Cardiac muscle cell (in vitro differentiated cells and primary cell): ENCODE measurements around the gene ABTB2. TPM values are rescaled to one million over a fixed set of nuclear protein-coding genes. Genes with fewer than 3 reads are reported as not detected.

Experiments used
- DNase-seq, 2 donors: peaks; one replicate each; pipeline versions ENCODE4 v3.0.0 to v3.0.0-alpha.2; 2010 to 2017; ENCODE audit warnings: low read depth in 1 of 2, low spot score in 1 of 2
- H3K27ac ChIP-seq: fragments of 200-600 bp; sonication (generic); 2 replicates; pipeline ENCODE4 v1.5.1; 2016
- H3K27me3 ChIP-seq: fragments of 200-600 bp; sonication (generic); 2 replicates; pipeline ENCODE4 v1.6.0; 2016; ENCODE audit warnings: control low read depth
- H3K36me3 ChIP-seq: fragments of 200-600 bp; sonication (generic); 2 replicates; pipeline ENCODE4 v1.5.1; 2016; ENCODE audit warnings: control low read depth
- H3K4me1 ChIP-seq: fragments of 200-600 bp; sonication (generic); 2 replicates; pipeline ENCODE4 v1.8.1; 2017; ENCODE audit warnings: low read depth, mild to moderate bottlenecking, mixed run types
- H3K4me3 ChIP-seq: fragments of 200-600 bp; sonication (generic); 2 replicates; pipeline ENCODE4 v1.5.1; 2016; ENCODE audit warnings: mild to moderate bottlenecking
- H3K9me3 ChIP-seq: fragments of 200-600 bp; sonication (generic); 2 replicates; pipeline ENCODE4 v1.5.1; 2017; ENCODE audit warnings: low read depth, mild to moderate bottlenecking, control low read depth
- polyA plus RNA-seq: library from polyadenylated mRNA; unstranded; fragments of >200 nt; fragmentation: Nextera tagmentation; extraction: Ambion mirVana; gene quantifications from 2 replicates; pipeline ENCODE4 v1.2.1, GENCODE V29; 2016
- total RNA-seq: library from RNA; depleted of rRNA; stranded (reverse); fragments of >200 nt; gene quantifications from 2 replicates; pipeline ENCODE4 v1.2.3, GENCODE V29; 2016
- TF ChIP-seq, protein P1 (sequence below): IDR thresholded peaks from 2 replicates; pipeline ENCODE4 v1.5.1; 2012; ENCODE audit warnings: low read depth, mild to moderate bottlenecking, low read length

The ABTB2 gene
- total and polyA plus RNA-seq, 2 experiments from 2014 or later, result 29.0 to 61.3 TPM

DNA sequence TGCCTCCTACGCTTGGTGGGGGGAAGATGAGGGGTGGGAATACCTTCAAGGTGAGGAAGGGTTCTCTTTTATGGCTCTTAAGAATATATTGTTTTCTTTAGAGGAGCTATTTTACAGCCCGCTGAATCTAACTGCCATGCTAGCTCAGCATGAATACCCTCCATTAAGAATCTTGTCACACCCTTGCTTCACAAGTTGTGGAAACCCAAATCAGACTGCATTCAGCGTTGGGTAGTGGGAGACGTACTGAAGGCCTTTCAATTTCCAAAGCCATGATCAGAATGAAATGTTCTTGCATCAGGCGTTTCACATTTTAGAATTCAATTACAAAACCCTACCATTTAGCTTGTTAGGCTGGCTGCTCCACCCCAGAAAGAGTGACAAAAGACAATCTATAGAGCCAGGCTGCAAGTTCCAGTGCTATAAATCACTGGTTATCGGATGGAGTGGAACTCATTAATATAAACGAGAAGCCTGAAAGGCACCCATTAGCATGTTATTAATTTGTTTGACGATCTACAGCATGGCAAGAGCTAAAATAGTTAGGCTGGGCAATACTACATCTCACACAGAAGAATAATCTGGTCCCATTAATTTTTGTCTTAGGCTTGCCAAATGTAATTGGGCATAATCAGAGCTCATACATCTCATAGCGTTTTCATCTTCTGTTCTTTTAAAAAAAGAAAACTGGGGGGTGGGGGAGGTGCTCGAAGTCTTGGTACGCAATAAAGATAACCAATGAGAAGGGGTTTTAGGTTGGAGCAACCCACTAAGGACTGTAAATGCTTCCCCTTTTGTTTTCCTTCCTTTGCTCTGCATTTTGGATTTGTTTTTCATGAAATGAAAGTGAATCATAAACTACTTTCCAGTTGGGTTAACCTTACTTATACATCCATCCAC, 57.5 kb downstream of the ABTB2 start:
- no peaks in the 10 kb centered on the region for H3K27me3 ChIP-seq
- no peak overlapping the region for H3K4me3 ChIP-seq
- no peaks in the 10 kb centered on the region for H3K9me3 ChIP-seq
- no peaks in the 10 kb centered on the region for H3K36me3 ChIP-seq
- TF ChIP-seq, protein P1, sequence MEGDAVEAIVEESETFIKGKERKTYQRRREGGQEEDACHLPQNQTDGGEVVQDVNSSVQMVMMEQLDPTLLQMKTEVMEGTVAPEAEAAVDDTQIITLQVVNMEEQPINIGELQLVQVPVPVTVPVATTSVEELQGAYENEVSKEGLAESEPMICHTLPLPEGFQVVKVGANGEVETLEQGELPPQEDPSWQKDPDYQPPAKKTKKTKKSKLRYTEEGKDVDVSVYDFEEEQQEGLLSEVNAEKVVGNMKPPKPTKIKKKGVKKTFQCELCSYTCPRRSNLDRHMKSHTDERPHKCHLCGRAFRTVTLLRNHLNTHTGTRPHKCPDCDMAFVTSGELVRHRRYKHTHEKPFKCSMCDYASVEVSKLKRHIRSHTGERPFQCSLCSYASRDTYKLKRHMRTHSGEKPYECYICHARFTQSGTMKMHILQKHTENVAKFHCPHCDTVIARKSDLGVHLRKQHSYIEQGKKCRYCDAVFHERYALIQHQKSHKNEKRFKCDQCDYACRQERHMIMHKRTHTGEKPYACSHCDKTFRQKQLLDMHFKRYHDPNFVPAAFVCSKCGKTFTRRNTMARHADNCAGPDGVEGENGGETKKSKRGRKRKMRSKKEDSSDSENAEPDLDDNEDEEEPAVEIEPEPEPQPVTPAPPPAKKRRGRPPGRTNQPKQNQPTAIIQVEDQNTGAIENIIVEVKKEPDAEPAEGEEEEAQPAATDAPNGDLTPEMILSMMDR, result no peak
- peak overlapping the region; percentile 10 for H3K27ac ChIP-seq
- H3K4me1 ChIP-seq, result peaks cover 46% of the 10 kb centered on the region
- DNase-seq, result no peak

DNA sequence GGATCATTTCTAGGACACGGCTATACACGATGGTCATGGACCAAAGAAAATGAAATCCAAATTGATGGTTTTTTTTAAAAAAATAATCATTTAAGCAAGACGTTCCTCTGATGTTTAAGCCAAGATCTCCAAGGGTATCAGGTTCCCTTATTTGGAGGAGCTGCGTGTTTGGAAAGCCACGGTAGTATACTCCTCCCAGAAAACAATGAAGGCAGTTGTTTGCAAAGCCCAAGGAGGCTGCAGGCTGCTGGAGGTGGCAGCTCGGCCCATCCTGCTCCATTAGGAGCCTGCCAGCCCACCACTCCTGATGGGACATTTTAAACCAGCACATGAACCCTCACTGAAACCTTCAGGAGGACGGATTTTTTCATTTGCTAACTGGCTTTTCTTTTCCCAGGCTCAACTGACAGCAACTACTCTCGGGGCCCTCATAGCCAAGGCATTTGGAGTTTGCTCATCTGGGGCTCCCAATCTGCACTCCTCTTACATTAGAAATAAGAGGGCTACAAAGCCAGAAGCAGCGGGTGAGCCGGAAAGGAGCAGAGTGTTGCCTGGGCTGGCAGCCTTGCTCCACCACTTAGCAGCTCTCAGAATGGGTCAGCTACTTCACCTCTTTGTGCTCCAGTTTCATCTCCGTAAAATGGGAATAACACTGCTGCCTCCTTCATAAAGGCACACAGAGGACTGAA, 58.4 kb downstream of the ABTB2 start:
- peak overlapping the region; percentile 10 for H3K27ac ChIP-seq
- no peaks in the 10 kb centered on the region for H3K36me3 ChIP-seq
- TF ChIP-seq, protein P1, result no peak
- H3K9me3 ChIP-seq, result no peaks in the 10 kb centered on the region
- no peaks in the 10 kb centered on the region for H3K27me3 ChIP-seq
- no peak for DNase-seq
- no peak overlapping the region for H3K4me3 ChIP-seq
- H3K4me1 ChIP-seq, result peaks cover 40% of the 10 kb centered on the region

DNA sequence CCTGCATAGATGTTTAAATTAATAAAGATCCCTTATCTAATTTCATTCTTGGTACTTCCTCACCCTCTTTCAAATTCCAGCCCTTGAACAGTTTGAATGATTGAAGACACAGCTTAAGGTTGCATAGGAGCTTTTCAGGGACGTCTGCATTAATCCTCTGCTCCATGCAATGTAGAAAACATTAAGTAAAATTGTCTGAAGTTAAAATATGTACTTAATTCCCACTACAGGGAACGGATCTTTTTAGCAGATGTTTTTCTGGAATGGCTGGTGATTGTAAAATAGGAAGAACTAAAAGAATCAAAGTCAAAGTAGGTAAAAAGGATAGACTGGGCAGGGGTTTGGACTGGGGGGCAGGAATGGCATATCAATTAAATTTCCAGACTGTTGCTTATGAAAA, 58.9 kb downstream of the ABTB2 start:
- H3K27ac ChIP-seq, result no peak overlapping the region
- DNase-seq, result no peak
- H3K4me1 ChIP-seq, result peaks cover 40% of the 10 kb centered on the region
- H3K27me3 ChIP-seq, result no peaks in the 10 kb centered on the region
- TF ChIP-seq, protein P1, result no peak
- no peak overlapping the region for H3K4me3 ChIP-seq
- H3K36me3 ChIP-seq, result no peaks in the 10 kb centered on the region
- H3K9me3 ChIP-seq, result no peaks in the 10 kb centered on the region

DNA sequence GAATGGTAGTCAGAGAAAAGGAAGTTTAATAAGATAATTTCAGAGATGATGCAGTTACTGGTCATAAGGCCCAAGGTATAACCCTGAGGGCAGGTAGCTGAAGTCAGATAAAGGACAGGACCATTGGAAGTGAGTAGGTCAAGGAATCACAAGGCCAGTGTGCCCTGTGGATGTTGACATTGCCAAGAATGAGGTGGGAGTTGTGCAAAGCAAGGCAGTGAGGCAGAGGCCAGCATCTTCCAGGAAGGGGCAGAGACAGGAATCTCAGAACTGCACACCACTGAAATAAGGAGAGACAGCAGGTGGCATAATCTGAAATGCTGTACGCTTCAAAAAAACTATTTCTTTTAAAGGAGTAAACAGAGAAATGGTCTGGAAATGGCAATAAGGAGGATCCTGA, 61.4 kb downstream of the ABTB2 start:
- TF ChIP-seq, protein P1, result no peak
- peaks cover 25% of the 10 kb centered on the region for H3K4me1 ChIP-seq
- DNase-seq, result no peak
- no peaks in the 10 kb centered on the region for H3K9me3 ChIP-seq
- H3K27me3 ChIP-seq, result no peaks in the 10 kb centered on the region
- H3K4me3 ChIP-seq, result no peak overlapping the region
- peak overlapping the region; percentile 6 for H3K27ac ChIP-seq
- H3K36me3 ChIP-seq, result no peaks in the 10 kb centered on the region

DNA sequence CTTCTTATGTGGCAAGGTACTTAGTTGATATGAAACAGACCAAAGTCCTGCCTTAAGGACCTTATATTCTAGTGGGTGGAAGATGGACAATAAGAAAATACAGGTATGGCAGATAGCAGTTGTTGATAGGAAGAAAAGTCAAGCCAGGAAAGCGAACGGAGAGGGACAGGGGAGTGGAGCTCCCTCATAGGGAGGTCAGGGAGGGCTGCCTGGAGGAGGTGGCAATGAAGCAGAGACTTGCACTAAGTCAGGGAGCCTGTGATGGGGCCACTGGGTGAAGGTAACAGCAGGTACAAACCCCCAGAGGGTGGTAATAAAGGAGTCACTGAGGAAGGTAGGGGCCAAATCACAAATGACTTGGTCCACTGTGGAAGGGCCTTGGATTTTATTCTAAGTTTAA, 65.3 kb downstream of the ABTB2 start:
- Histone ChIP-seq H3K4me3 (no peak overlapping the region), H3K4me1 (peaks cover 27% of the 10 kb centered on the region), H3K36me3 (no peaks in the 10 kb centered on the region), H3K27me3 (no peaks in the 10 kb centered on the region), H3K9me3 (no peaks in the 10 kb centered on the region), H3K27ac (no peak overlapping the region)
- no peak for DNase-seq
- TF ChIP-seq, protein P1, result no peak
